ENCODE measurements around the gene GFI1. TPM values are rescaled to one million over a fixed set of nuclear protein-coding genes. Genes with fewer than 3 reads are reported as not detected.

GFI1 gene
- polyA plus RNA-seq, 2 of the 4 experiments (the other 2 are of a cell fraction): 0.08 to 0.18 TPM

- ATAC-seq (no peak), DNase-seq (ENCODE audit: low read depth in 1 of 2, low spot score in 1 of 2) (no peak), FAIRE-seq (no peak)
- CTCF ChIA-PET: interaction anchor here (1.1 to 2.3 kb wide), 2 partner anchors 11 to 163 kb away, joined by 4 to 8 read pairs; no protein-coding TSS in a partner anchor
- WGBS (ENCODE audit: missing lambda C conversion rate): 74% methylated on average over 5 of the region's 5 CpGs
- H3K9me3 ChIP-seq: no peaks in the 10 kb centered on the region
- TF ChIP-seq RARB (CRISPR knock-in tag; IDR thresholded peaks at IDR 0.05) (no peak), RNF2 (IDR thresholded peaks at IDR 0.05; ENCODE audit: borderline replicate concordance, low read depth) (no peak), CBX2 (IDR thresholded peaks at IDR 0.05; ENCODE audit: borderline replicate concordance, low read depth) (no peak), EHMT2 (IDR thresholded peaks at IDR 0.05; ENCODE audit: low read depth) (no peak), ESRRA (IDR thresholded peaks at IDR 0.05; ENCODE audit: borderline replicate concordance, low read length) (no peak), CBX8 (IDR thresholded peaks at IDR 0.05) (no peak), CEBPB (IDR thresholded peaks at IDR 0.05) (no peak), EP300 (IDR thresholded peaks at IDR 0.05) (no peak), ZFP36 (IDR thresholded peaks at IDR 0.05; ENCODE audit: borderline replicate concordance, partially characterized antibody) (no peak), SREBF2 (IDR thresholded peaks at IDR 0.05) (no peak), HDAC2 (IDR thresholded peaks at IDR 0.05) (no peak), HMGXB4 (CRISPR knock-in tag; IDR thresholded peaks at IDR 0.05; ENCODE audit: borderline replicate concordance) (no peak), HES2 (IDR thresholded peaks at IDR 0.05) (no peak), TP53 (CRISPR knock-in tag; IDR thresholded peaks at IDR 0.05) (no peak), RCOR1 (IDR thresholded peaks at IDR 0.05; ENCODE audit: low read depth, low read length) (no peak), KDM1A (IDR thresholded peaks at IDR 0.05; ENCODE audit: low read depth) (no peak), NR3C1 (IDR thresholded peaks at IDR 0.05) (no peak), HOXB13 (CRISPR knock-in tag; IDR thresholded peaks at IDR 0.05; ENCODE audit: low read depth) (no peak), ZNF302 (CRISPR knock-in tag; IDR thresholded peaks at IDR 0.05) (no peak), PHF8 (IDR thresholded peaks at IDR 0.05; ENCODE audit: borderline replicate concordance, low read depth) (no peak)
- POLR2A ChIA-PET: no interaction called here
- H3K27ac ChIP-seq: no peak overlapping the region
- H3K4me1 ChIP-seq: no peaks in the 10 kb centered on the region
- no peak overlapping the region for H3K4me2 ChIP-seq
- no peak overlapping the region for H3K4me3 ChIP-seq
These were observed 12.8 kb downstream of the GFI1 start for GRCh38 chr1:92473781-92474495.

- ChIA-PET POLR2A (no interaction called here), CTCF (interaction anchor here (0.6 kb wide), 1 partner anchor 11 kb away, joined by 3 read pairs; no protein-coding TSS in a partner anchor)
- Histone ChIP-seq H3K4me1 (no peaks in the 10 kb centered on the region), H3K9me3 (no peaks in the 10 kb centered on the region), H3K4me2 (no peak overlapping the region), H3K27ac (no peak overlapping the region), H3K4me3 (no peak overlapping the region)
- FAIRE-seq (no peak), DNase-seq (ENCODE audit: low read depth in 1 of 2, low spot score in 1 of 2) (no peak), ATAC-seq (no peak)
- TF ChIP-seq ATOH8 (CRISPR knock-in tag; IDR thresholded peaks at IDR 0.05; ENCODE audit: low read depth) (no peak), REST (IDR thresholded peaks at IDR 0.05) (no peak), CHD4 (IDR thresholded peaks at IDR 0.05; ENCODE audit: borderline replicate concordance) (no peak)
- 76% methylated on average over 1 of the region's 1 CpG for WGBS (ENCODE audit: missing lambda C conversion rate)
These were observed 16.5 kb downstream of the GFI1 start for GRCh38 chr1:92470216-92470615.

Measured in A549 (cell line).